HG03460 (cell line): ENCODE data around the gene WDR83.
"Not testable (repeated sequence)": the region's sequence is repeated elsewhere in the genome, so short reads cannot be mapped to it uniquely, and the experiment has no call there.

Experiments used
- ATAC-seq: cut with Tn5 transposase; IDR thresholded peaks from one replicate; pipeline ENCODE4 v1.9.1; 2021; ENCODE audit not compliant: unreplicated experiment

The WDR83 gene

DNA sequence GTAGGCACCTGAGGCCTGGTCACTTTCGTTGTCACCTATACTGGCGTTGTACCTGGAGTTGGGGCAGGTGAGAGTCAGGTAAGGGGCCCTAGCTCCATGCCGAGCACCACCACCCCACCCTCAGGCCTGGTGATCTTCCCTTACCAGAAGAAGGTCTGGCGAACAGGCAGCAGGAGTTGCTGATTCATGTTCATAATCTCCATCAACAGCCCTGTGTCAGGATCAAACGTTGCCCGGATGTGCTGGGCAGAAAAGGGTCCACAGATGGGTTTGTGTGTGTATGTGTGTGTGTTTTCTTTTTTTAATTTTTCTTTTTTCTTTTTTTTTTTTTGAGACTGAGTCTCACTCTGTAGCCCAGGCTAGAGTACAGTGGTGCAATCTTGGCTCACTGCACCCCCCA, 14.4 kb upstream of the WDR83 start:
- ATAC-seq, result no peak

DNA sequence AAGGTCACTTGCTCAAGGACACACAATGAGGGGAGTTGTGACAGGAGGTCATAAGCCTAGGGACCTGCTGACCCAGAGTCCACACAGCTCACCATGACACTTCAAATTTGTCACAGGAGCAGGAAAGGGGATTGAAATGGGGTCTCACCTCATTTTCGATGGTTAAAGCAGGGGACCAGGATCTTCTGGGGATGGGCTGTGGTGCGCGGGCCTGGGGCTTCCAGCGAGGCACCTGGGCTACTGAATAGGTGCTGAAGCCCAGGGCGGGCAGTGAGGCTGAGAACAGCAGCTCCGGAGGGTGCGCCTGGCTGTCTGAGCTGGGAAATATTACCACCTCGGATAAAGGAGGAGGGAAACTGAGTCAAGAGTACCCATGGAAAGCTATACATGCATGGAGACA, 11.1 kb upstream of the WDR83 start:
- ATAC-seq, result no peak

DNA sequence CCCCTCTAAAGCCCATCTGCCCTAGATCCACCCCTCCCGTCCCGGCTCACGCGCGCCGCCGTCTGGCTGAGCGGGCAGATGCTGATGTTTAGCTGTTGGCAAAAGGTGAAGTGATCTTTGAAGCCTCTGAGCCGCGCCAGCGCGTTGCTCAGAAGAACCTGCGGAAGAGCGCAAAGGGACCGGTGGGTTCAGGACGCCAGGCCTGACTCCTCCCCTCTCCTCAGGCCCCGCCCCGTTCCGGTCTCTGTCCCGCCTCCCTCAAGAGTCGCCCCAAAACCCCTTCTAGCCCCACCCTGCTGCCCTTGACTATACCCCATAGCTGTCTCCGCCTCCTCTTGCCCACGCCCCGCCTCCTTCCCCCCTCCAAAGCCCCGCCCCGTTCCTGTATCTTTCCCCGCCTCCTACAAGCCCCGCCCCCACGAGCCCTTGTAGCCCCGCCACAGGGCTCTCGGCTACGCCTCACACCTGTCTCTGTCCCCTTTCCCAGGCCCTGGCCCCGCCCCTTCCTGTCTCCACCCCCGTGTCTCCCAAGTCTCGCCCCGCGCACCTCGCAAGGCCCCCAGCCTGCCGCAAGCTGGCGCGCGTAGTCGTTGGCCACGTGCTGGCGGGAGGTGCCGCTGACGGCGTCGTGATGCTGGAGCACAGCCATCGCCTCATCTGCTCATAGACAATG, 9.6 kb upstream of the WDR83 start:
- ATAC-seq, result no peak

DNA sequence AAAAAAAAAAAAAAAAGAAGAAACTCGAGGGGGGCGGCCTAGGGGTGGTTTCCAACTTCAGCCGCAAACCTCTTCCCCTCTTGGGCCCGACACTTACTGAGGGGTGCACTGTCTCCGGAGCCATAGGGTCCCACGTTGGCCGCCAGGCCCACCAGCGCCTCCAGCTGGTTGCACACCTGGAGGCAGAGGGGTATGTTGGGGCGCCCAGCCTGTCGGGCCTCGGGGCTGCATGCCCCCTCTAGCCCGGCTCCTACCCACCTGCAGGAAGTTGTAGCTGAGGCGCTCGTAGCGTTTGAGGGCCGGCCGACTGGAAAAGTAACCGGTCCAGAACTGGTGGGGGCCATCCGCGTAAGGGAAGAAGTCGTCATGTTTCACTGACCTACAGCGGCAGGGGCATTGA, 8.6 kb upstream of the WDR83 start:
- no peak for ATAC-seq

DNA sequence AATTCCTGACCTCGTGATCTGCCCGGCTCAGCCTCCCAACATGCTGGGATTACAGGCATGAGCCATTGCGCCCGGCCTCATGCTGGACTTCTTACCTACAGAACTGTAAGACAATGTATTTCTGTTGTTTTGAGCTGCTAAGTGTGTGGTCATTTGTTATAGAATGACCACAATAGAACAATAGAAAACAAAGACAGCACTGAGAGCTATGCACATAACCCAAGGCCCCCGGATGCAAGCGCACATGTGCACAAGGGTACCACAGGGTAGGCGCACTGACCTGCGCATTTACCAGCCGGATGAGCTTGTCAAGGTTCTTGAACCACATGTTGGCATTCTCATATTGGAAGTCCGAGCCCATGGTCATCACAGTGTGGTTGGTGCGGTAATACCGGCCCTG, 5.6 kb upstream of the WDR83 start:
- no peak for ATAC-seq

DNA sequence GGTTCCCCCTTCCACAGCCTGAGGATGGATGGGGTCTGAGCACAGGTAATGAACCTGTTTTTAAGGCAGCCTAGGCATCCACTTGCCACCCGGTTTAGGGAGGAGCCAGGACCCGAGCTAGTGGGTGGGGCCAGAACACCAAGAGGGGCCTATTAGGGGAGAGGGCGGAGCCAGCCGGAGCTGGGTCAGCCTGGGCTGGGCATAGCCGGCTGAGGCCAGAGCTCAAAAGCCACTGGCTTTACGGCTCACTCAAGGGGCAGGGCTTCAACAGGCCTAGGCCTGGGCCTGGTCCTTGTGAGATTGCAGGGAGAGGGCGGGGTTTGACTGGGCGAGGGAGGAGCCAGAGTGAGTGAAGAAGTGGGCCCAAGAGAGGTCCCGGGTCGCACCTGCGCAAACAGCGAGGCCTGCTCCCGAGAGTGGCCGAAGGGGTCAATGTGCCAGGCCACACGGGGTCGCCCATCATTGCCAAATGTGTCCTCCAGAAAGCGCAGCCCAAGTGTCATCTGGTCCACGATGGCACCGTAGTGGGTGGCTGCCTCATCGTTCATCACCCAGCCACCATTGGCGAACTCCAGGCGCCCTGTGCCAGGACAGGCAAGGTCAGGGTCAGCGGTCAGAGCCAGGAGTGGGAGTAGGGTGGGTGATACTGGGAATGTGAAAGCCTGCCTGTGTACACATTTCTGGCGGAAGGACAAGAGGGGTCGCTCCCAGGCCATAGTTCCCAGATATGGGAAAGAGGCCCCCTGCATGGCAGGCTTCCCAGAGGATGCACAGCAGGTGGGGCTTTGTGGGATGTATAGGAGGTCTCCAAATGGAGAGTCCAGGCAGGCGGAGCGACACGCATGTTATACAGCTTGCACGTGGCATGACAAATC, 2.0 kb upstream of the WDR83 start:
- no peak for ATAC-seq

DNA sequence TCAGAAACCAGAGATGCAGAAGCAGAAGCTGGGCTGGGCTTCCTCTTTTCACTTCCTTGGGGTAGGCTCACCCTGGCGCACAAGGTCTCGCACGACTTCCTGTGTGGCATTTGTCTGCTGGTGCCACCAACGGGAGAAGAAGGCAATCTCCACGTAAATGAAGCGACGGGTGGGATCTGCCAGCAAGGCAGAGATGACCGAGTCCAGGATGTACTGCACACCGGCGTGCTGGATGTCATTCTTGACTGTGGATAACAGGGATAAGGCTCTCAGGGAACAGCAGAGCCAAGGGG, 1.4 kb upstream of the WDR83 start:
- ATAC-seq, result no peak

DNA sequence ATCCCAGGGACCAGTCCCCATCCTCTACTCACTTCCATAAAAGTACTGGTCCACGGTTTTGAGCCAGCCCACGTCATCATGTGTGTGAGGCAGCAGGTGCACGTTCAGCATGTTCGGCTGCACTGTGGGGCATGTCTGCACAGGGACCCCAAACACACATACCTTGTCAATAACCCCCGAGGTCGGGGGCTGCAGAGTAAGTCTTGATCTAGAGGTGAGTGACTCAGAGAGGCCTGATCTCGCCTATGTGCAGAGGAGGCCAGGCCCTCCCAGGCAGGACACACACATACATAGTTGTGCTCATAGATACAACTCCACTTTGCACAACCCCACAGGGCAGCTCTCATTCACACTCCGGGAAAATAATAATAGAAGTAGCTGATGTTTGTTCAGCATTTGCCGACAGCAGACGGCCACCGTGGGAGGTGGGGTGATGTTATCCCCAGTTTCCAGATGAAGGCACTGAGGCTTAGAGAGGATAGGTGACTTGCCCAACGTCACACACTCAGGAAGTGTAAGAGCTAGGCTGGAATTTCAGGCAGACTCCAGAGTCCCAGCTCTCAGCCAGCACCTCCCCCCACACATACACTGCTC, 839 bp upstream of the WDR83 start:
- ATAC-seq, result no peak

DNA sequence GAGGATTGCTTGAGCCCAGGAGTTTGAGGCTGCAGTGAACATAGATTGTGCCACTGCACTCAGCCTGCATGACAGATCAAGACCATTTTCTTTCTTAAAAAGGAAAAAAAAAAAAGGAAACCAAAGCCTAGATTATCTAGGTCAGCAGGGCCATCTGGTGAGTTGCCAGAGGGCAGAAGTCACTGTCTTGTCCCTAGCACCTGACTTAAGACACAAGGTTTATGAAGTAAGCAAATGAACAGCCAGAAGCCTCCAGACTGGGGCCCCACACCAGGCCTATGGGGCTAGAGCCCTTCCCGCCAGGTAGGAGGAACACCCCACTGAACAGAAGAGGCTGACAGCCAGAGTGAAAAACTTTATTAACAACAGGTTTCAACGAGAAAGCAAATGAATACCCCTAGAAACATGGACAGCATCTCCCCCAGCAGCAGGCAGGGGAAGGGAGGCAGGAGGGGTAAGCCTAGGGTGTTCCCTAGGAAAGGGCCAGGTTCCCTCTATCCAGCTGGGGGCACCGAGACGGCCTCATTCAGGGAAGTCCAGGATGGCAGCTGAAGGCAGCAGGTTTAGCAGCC, 1.2 kb downstream of the WDR83 start:
- ATAC-seq, result no peak

DNA sequence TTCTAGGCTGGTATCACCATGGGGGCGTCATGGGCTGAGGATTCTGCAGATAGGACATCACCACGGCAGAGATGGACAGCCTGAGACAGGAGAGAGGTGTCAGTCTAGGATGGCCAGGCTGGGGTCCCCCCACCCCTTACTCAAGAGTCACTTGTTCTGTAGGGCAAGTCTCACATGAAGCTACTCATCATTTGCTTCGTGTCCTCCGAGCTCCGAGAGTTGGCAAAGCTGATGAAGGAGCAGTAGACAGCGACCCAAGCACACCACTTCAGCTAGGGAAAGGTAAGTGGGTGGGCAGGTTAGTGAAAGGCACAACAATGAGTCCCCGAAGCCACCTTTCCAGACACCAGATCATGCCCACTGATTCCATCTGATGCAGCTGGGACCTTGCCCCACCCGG, 1.7 kb downstream of the WDR83 start:
- ATAC-seq, result no peak

DNA sequence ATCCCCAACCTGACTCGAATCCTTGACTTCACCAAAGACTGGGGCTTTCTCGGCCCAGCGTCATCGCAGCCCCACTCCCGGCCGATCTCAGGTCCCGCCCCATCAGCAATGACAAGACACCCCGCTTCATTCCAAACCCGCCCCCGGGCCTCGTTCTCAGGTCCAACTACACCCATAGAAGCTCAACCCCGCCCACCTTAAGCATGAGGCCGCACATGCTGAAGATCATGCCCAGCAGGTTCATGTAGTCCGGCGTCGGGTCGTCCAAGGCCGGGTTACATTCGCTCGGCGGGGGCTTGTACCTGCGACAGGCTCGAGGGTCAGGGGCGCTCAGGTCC, 2.3 kb downstream of the WDR83 start:
- ATAC-seq, result no peak

DNA sequence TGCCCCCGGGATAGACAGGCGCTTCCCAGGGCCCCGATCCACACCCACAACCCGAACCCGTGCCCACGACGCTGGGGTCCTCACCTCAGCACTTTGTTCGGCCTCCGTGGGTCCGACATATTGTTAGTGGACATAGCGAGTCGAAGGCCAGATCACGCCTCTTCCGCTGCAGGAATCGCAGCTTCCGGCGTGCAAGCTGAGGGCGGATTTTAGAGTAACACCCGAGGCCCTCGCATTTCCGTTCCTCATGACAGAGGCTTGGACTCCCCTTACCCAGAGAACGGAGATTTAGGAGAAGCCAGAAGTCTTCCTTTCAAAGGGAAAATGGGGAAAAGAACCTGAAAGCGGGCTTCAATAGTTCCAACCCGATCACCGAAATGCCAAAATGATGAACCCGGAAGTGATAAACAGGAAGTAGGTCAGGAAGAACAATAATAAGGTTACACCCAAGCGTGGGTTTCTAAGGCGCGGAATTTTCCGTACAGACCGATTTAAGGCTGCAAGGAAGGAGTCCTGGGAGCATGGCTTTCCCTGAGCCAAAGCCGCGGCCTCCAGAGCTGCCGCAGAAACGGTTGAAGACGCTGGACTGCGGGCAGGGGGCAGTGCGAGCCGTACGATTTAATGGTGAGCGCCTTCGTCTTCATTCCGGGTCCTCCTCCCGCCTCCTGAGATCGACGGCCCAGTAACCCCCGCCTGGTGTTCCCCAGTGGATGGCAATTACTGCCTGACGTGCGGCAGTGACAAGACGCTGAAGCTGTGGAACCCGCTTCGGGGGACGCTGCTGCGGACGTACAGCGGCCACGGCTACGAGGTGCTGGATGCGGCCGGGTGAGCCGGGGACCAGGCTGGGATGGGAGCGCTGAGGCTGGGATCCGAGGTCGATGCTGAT, 2.9 kb downstream of the WDR83 start:
- ATAC-seq, result no peak

DNA sequence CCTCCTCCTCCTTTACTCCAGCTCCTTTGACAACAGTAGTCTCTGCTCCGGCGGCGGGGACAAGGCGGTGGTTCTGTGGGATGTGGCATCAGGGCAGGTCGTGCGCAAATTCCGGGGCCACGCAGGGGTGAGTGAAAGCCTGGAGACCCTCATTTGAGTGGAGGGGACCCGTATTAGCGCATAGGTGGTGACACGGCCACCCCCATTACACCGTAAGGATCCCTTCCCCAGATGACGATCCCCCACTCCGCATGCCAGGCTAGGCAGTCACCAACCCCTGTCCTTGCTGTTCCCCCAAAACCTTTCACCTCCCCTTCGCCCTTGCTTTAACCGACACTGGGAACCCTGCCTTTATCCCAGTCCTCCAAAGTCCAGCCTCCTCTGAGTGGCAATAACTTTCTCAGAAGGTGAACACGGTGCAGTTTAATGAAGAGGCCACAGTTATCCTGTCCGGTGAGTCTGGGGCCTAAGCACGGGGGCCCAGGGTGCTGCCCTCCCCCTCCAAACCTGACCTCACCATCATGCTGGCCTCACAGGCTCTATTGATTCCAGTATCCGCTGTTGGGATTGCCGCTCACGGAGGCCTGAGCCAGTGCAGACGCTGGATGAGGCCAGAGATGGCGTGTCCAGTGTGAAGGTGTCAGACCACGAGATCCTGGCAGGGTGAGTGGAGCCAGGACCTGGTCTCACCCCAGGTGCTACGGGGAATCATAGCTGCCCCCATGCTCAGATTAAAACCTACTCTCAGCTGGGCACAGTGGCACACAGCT, 3.7 kb downstream of the WDR83 start:
- no peak for ATAC-seq

DNA sequence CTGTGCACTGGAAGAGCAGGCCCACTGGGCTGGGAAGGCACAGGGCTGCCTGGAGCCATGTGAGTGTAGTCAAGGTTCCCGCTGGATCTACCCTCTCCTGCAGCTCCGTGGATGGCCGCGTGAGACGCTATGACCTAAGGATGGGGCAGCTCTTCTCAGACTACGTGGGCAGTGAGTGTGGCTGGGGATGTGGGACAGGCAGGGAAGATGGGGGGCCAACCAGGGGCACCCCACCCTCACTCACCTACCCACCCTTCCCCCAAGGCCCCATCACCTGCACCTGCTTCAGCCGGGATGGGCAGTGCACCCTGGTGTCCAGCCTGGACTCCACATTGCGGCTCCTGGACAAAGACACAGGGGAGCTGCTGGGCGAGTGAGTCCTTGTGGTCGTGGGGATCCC, 6.1 kb downstream of the WDR83 start:
- ATAC-seq, result no peak

DNA sequence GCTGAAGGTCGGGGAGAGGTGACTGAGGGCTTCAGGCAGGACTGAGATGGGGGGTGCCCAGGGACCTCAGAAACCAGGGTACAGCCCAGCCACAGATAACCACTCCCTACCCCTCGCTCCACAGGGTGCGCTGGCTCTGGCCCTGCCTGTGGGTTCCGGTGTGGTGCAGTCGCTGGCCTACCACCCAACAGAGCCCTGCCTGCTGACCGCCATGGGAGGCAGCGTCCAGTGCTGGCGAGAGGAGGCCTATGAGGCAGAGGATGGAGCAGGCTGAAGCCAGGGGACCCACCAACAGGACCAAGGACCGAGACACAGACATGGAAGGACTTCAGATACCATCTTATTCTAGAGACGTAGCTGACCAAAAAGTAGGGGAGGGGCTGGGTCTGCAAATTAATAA, 8.8 kb downstream of the WDR83 start:
- no peak for ATAC-seq

DNA sequence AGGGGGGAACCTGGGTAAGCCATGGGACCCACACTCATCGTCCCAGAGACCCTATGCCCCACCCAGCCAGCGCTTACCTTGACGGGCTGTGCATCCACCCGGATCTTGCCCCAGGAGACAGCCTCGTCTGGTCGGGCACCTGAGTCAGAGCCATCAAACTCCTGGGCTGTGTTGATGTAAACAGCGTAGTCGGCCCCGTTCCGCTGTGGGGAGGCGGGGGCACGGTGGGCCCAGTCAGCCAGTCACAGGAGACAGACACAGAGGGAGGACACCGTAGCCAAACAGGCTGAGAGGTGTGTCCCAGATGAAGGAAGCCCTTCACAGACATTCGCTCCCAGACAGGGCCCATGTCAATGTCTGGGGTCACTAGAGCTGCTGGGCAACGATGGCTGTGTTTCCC, 9.3 kb downstream of the WDR83 start:
- no peak for ATAC-seq

DNA sequence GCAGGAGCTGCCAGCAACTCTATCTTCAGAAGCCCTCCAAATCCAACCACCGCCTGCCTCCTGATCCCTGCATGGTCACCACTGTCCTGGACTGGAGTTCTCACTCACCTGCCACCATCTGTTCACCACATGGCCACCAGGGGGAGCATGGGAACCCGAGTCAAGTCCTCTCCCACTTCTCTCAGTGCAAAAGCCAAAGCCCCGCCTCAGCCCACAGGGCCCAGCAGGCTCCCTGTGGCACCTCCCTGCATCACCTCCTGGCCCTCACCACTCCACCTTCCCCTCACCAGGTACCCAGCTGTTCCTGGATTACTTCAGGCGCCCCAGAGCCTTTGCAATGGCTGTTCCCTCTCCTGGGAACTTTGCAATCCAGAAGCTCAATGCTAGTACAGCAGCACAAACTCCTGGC, 9.8 kb downstream of the WDR83 start:
- ATAC-seq, result no peak

DNA sequence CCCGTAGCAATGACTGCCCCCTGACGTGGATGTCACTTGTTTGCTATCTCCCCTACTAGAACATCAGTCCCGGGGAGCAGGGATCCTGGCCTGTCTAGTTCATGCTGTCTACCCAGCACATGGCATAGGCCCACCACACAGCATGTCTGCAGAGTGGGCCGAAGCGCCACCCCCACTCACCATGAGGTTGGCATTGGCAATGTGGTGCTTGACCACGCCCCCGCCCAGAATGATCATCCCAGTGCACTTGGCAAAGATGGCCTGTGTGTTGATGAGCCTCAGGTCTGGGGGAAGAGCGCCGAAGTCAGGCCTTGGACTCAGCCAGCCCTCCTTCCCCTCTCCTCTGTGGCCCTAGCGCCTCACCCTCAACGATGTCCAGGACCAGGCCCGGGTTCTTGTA, 10.3 kb downstream of the WDR83 start:
- no peak for ATAC-seq

DNA sequence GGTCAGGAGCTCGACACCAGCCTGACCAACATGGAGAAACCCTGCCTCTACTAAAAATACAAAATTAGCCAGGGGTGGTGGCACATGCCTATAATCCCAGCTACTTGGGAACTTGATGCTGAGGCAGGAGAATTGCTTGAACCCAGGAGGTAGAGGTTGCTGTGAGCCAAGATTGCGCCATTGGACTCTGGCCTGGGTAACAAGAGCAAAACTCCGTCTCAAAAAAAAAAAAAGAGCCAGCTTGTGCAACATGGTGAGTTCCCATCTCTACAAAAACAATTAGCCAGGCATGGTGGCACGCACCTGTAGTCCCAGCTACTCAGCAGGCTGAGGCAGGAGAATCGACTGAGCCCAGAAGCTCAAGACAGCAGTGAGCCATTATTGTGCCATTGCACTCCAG, 11.4 kb downstream of the WDR83 start:
- not testable (repeated sequence) for ATAC-seq

DNA sequence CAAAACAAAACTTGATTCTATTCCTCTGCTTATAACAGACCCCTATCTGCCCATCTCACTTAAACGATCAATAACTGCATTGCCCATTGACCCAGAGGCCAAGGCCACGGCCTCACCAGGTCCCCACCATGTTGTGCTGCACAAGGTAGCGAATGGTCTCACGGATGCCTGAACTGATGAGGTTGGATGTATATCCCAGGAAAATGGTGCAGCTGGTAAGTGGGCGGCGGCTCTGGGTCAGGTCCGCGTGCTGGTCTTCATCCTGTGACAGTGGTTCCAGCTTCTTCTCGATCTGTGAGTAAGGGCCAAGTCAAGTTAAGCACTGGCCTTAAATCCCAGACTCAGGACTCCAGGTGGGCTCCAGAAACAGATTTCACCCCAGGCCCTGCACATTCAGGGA, 13.4 kb downstream of the WDR83 start:
- ATAC-seq, result no peak
